H1 (cell line): Measurements from ENCODE around the gene CCDC154. TPM values are rescaled to one million over a fixed set of nuclear protein-coding genes. Genes with fewer than 3 reads are reported as not detected.

Experiments used
- CTCF ChIA-PET: fragments of 300-600 bp; sonication (Branson Sonifier 250); formaldehyde crosslinking; loops from one replicate; lab custom pipeline; 2021; ENCODE audit not compliant: partially characterized antibody; lab: Charles Lee
- POLR2A ChIA-PET: fragments of 300-600 bp; sonication (Branson Sonifier 250); formaldehyde crosslinking; loops from one replicate; lab custom pipeline; 2021; ENCODE audit warnings: inconsistent platforms; ENCODE audit not compliant: partially characterized antibody; lab: Charles Lee
- DNase-seq, 2 experiments: peaks; one replicate each; pipeline versions ENCODE4 v3.0.0 to v3.0.0-alpha.2; 2010 to 2022; ENCODE audit warnings: low spot score in 2 of 2, low read depth in 1 of 2, mixed read lengths in 1 of 2
- FAIRE-seq: peaks from 2 replicates; lab custom pipeline; 2011; peaks lifted over from hg19 to GRCh38; lab: Jason Lieb, UNC
- H2AFZ ChIP-seq: 2 replicates; pipeline ENCODE4 v1.8.1; 2012; ENCODE audit warnings: low read length, inconsistent platforms
- H2AK5ac ChIP-seq: 2 replicates; pipeline ENCODE4 v1.6.1; 2013; ENCODE audit warnings: low read depth, low read length
- H2BK120ac ChIP-seq: replicated peaks from 2 replicates; pipeline ENCODE3; 2013; ENCODE audit warnings: low read depth, low read length, inconsistent platforms
- H2BK12ac ChIP-seq: 2 replicates; pipeline ENCODE4 v1.6.1; 2013; ENCODE audit warnings: low read depth, low read length
- H2BK15ac ChIP-seq: 2 replicates; pipeline ENCODE4 v1.6.1; 2013; ENCODE audit warnings: low read length
- H2BK20ac ChIP-seq: 2 replicates; pipeline ENCODE4 v1.6.1; 2013; ENCODE audit warnings: low read length
- H2BK5ac ChIP-seq: 2 replicates; pipeline ENCODE4 v1.6.1; 2013; ENCODE audit warnings: low read depth, low read length
- H3K14ac ChIP-seq: 2 replicates; pipeline ENCODE4 v1.6.1; 2013; ENCODE audit warnings: inconsistent platforms; ENCODE audit not compliant: insufficient read length
- H3K18ac ChIP-seq: 2 replicates; pipeline ENCODE4 v1.6.1; 2013; ENCODE audit warnings: low read length; ENCODE audit errors: extremely low read depth
- H3K23ac ChIP-seq: 2 replicates; pipeline ENCODE4 v1.6.1; 2013; ENCODE audit warnings: inconsistent platforms; ENCODE audit not compliant: insufficient read length
- H3K23me2 ChIP-seq: 2 replicates; pipeline ENCODE4 v1.6.1; 2013; ENCODE audit warnings: low read depth, low read length
- H3K27ac ChIP-seq: 2 replicates; pipeline ENCODE4 v1.6.1; 2011; ENCODE audit warnings: low read depth, low read length, inconsistent platforms
- H3K27me3 ChIP-seq, 4 experiments: replicated peaks in 1 of 4; 1 replicate in 1 of 4; 2 replicates in 3 of 4; pipeline versions ENCODE4 v1.6.1 to v1.8.1; 2011 to 2013; ENCODE audit warnings: low read length in 3 of 4, mild to moderate bottlenecking in 3 of 4, inconsistent platforms in 2 of 4, mixed read lengths in 2 of 4, moderate library complexity in 1 of 4; ENCODE audit not compliant: control insufficient read depth in 3 of 4, insufficient read depth in 3 of 4; ENCODE audit errors: extremely low read depth in 1 of 4
- H3K36me3 ChIP-seq, 4 experiments: 2 replicates each; pipeline versions ENCODE4 v1.6.1 to v1.8.1; 2011 to 2013; ENCODE audit warnings: mild to moderate bottlenecking in 4 of 4, low read length in 3 of 4, moderate library complexity in 2 of 4, control low read depth in 1 of 4, inconsistent platforms in 1 of 4; ENCODE audit not compliant: insufficient read depth in 4 of 4, control insufficient read depth in 2 of 4
- H3K4ac ChIP-seq: replicated peaks from 2 replicates; pipeline ENCODE3; 2013; ENCODE audit warnings: low read length, low read depth, mixed read lengths, inconsistent platforms; ENCODE audit not compliant: insufficient read length
- H3K4me1 ChIP-seq, 4 experiments: replicated peaks in 1 of 4; 1 replicate in 1 of 4; 2 replicates in 3 of 4; pipeline versions ENCODE4 v1.6.1 to v1.8.1; 2011 to 2013; ENCODE audit warnings: low read length in 3 of 4, inconsistent platforms in 2 of 4, mixed read lengths in 1 of 4; ENCODE audit not compliant: insufficient read depth in 4 of 4, control insufficient read depth in 3 of 4
- H3K4me2 ChIP-seq, 2 experiments: 2 replicates each; pipeline versions ENCODE4 v1.6.1 to v1.8.1; 2011 to 2013; ENCODE audit warnings: low read depth in 2 of 2, low read length in 2 of 2, control low read depth in 1 of 2, inconsistent platforms in 1 of 2, mild to moderate bottlenecking in 1 of 2; ENCODE audit not compliant: insufficient read depth in 1 of 2
- H3K4me3 ChIP-seq, 4 experiments: fragments of 200-600, 300-600 bp in 1 of 4; sonication (generic), shearing (Covaris generic), sonication (Bioruptor Twin) in 1 of 4; 2 replicates each; pipeline versions ENCODE4 v1.5.1 to v1.8.1; 2011 to 2016; ENCODE audit warnings: low read length in 4 of 4, low read depth in 3 of 4, control low read depth in 2 of 4, inconsistent platforms in 2 of 4, mild to moderate bottlenecking in 2 of 4, mixed read lengths in 1 of 4, moderate library complexity in 1 of 4; ENCODE audit not compliant: insufficient read depth in 2 of 4; ENCODE audit errors: extremely low read depth in 1 of 4
- H3K56ac ChIP-seq: replicated peaks from 2 replicates; pipeline ENCODE3; 2013; ENCODE audit warnings: low read depth, mild to moderate bottlenecking, mixed read lengths, low read length, inconsistent platforms; ENCODE audit not compliant: insufficient read length
- H3K79me1 ChIP-seq: 2 replicates; pipeline ENCODE4 v1.6.1; 2013; ENCODE audit warnings: low read depth, low read length, control low read depth
- H3K79me2 ChIP-seq, 2 experiments: 2 replicates each; pipeline versions ENCODE4 v1.6.1 to v1.8.1; 2012 to 2013; ENCODE audit warnings: low read length in 2 of 2, mild to moderate bottlenecking in 2 of 2, inconsistent platforms in 1 of 2; ENCODE audit not compliant: insufficient read depth in 2 of 2, control insufficient read depth in 1 of 2
- H3K9ac ChIP-seq, 4 experiments: replicated peaks in 1 of 4; 1 replicate in 1 of 4; 2 replicates in 3 of 4; pipeline versions ENCODE4 v1.6.1 to v1.8.1; 2011 to 2013; ENCODE audit warnings: low read depth in 3 of 4, low read length in 3 of 4, control low read depth in 2 of 4, mild to moderate bottlenecking in 2 of 4, moderate library complexity in 2 of 4, inconsistent platforms in 1 of 4; ENCODE audit errors: extremely low read depth in 1 of 4
- H3K9me3 ChIP-seq, 2 experiments: 2 replicates each; pipeline versions ENCODE4 v1.6.1 to v1.8.1; 2012 to 2013; ENCODE audit warnings: mild to moderate bottlenecking in 2 of 2, moderate library complexity in 2 of 2, control low read depth in 1 of 2, inconsistent platforms in 1 of 2, low read depth in 1 of 2, low read length in 1 of 2, mixed read lengths in 1 of 2; ENCODE audit not compliant: insufficient read depth in 2 of 2
- H4K20me1 ChIP-seq, 2 experiments: replicated peaks in 1 of 2; 2 replicates each; pipeline versions ENCODE3 to v1.8.1; 2011 to 2013; ENCODE audit warnings: inconsistent platforms in 2 of 2, low read length in 2 of 2, mild to moderate bottlenecking in 1 of 2; ENCODE audit not compliant: insufficient read depth in 2 of 2, control insufficient read depth in 1 of 2
- H4K5ac ChIP-seq: 2 replicates; pipeline ENCODE4 v1.6.1; 2013; ENCODE audit warnings: low read length, low read depth, mixed read lengths, inconsistent platforms; ENCODE audit not compliant: insufficient read length
- H4K8ac ChIP-seq: 2 replicates; pipeline ENCODE4 v1.8.0; 2013; ENCODE audit warnings: mild to moderate bottlenecking, moderate library complexity, low read length, inconsistent platforms; ENCODE audit not compliant: insufficient read depth; ENCODE audit errors: extremely low read depth
- H4K91ac ChIP-seq: replicated peaks from 2 replicates; pipeline ENCODE3; 2013; ENCODE audit warnings: low read length, mixed read lengths, inconsistent platforms; ENCODE audit not compliant: insufficient read length
- EZH2 ChIP-seq: fragments of 200-600 bp; sonication (generic); IDR thresholded peaks from 2 replicates; pipeline ENCODE4 v1.7.1; 2012; ENCODE audit warnings: low read depth, mild to moderate bottlenecking, moderate library complexity, low read length, inconsistent platforms; ENCODE audit not compliant: severe bottlenecking
- KDM1A ChIP-seq: fragments of 200-600, 300-600 bp; sonication (generic); IDR thresholded peaks from 2 replicates; pipeline ENCODE4 v1.7.1; 2016; ENCODE audit warnings: mild to moderate bottlenecking, low read length, borderline replicate concordance
- POLR2AphosphoS5 ChIP-seq: IDR thresholded peaks from 2 replicates; pipeline ENCODE4 v1.6.1; 2011; ENCODE audit warnings: low read depth, low read length
- SRF ChIP-seq: IDR thresholded peaks from 2 replicates; pipeline ENCODE4 v1.6.1; 2011; ENCODE audit warnings: mild to moderate bottlenecking, low read depth, low read length, moderate library complexity
- WGBS, 2 experiments: shearing (Covaris generic) in 1 of 2; methylation state at CpG; one replicate each; pipeline versions ENCODE4 v1.1.6 to v1.1.7; 2013 to 2015; ENCODE audit warnings: low lambda C conversion rate in 2 of 2, mixed read lengths in 2 of 2, inconsistent platforms in 1 of 2, low coverage in 1 of 2, missing lambda C conversion rate in 1 of 2; ENCODE audit not compliant: insufficient replicate concordance in 2 of 2, insufficient coverage in 1 of 2, insufficient read length in 1 of 2; ENCODE audit errors: extremely low coverage in 1 of 2, missing lambda C conversion rate in 1 of 2; 5-methylcytosine and 5-hydroxymethylcytosine counted together
- long read RNA-seq, 2 experiments: library from RNA in 1 of 2; library from capped mRNA in 1 of 2; stranded (forward); transcript quantifications; one replicate each; pipeline ENCODE4 v2.0.0, GENCODE V29; 2021; ENCODE audit warnings: inconsistent platforms in 1 of 2
- polyA minus RNA-seq, 3 experiments: library from RNA; depleted of rRNA, polyadenylated mRNA; stranded (reverse); fragments of >200 nt; gene quantifications; 1 replicate in 2 of 3; 2 replicates in 1 of 3; pipeline ENCODE4 v1.2.3, GENCODE V29; 2011
- polyA plus RNA-seq, 7 experiments: library from polyadenylated mRNA; depleted of rRNA in 3 of 7; stranded (reverse) in 5 of 7; unstranded in 2 of 7; fragments of >200 nt in 5 of 7; fragments of 200-250 nt in 2 of 7; gene quantifications; 1 replicate in 5 of 7; 2 replicates in 1 of 7; 4 replicates in 1 of 7; pipeline versions ENCODE4 v1.2.1 to v1.2.3, GENCODE V29; 2011 to 2013; ENCODE audit warnings: missing spikeins in 2 of 7, mixed read lengths in 2 of 7
- total RNA-seq: library from RNA; stranded (reverse); fragmentation: NEBNext Ultra II Directional; extraction: Animal tissue kit (Norgen Biotek cat#: 25700); gene quantifications from 2 replicates; pipeline ENCODE4 v1.2.1, GENCODE V29; 2021
- TF ChIP-seq, protein P1 (sequence below): IDR thresholded peaks from 2 replicates; pipeline ENCODE4 v1.6.1; 2011; ENCODE audit warnings: low read length, improper control_type of control experiment

The CCDC154 gene, protein sequence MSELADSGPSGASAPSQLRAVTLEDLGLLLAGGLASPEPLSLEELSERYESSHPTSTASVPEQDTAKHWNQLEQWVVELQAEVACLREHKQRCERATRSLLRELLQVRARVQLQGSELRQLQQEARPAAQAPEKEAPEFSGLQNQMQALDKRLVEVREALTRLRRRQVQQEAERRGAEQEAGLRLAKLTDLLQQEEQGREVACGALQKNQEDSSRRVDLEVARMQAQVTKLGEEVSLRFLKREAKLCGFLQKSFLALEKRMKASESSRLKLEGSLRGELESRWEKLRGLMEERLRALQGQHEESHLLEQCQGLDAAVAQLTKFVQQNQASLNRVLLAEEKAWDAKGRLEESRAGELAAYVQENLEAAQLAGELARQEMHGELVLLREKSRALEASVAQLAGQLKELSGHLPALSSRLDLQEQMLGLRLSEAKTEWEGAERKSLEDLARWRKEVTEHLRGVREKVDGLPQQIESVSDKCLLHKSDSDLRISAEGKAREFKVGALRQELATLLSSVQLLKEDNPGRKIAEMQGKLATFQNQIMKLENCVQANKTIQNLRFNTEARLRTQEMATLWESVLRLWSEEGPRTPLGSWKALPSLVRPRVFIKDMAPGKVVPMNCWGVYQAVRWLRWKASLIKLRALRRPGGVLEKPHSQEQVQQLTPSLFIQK
- total RNA-seq, result 0.88 and 1.3 TPM in 2 replicates
- polyA plus RNA-seq (2011; rRNA removed), result 0.15 and 0.58 TPM in 2 replicates
- 0.56 TPM for polyA plus RNA-seq (2011; cell fraction: cytosol; rRNA removed)
- polyA plus RNA-seq (2011; cell fraction: nucleus; rRNA removed), result 2.4 TPM
- 0.43 to 1.3 TPM (median 0.79 TPM) in 4 replicates for polyA plus RNA-seq (2012, experiment 1 of 2)
- 0.05 TPM for polyA plus RNA-seq (2012, experiment 2 of 2)
- polyA plus RNA-seq (2013, experiment 1 of 2), result 0.16 TPM
- 0.13 TPM for polyA plus RNA-seq (2013, experiment 2 of 2)
- not detected in 2 replicates for polyA minus RNA-seq (2011; rRNA and poly(A)+ RNA removed)
- not detected for polyA minus RNA-seq (2011; cell fraction: cytosol; rRNA and poly(A)+ RNA removed)
- polyA minus RNA-seq (2011; cell fraction: nucleus; rRNA and poly(A)+ RNA removed), result not detected
- long read RNA-seq, experiment 1, result 0 reads
- long read RNA-seq, experiment 2, result 0 reads

DNA sequence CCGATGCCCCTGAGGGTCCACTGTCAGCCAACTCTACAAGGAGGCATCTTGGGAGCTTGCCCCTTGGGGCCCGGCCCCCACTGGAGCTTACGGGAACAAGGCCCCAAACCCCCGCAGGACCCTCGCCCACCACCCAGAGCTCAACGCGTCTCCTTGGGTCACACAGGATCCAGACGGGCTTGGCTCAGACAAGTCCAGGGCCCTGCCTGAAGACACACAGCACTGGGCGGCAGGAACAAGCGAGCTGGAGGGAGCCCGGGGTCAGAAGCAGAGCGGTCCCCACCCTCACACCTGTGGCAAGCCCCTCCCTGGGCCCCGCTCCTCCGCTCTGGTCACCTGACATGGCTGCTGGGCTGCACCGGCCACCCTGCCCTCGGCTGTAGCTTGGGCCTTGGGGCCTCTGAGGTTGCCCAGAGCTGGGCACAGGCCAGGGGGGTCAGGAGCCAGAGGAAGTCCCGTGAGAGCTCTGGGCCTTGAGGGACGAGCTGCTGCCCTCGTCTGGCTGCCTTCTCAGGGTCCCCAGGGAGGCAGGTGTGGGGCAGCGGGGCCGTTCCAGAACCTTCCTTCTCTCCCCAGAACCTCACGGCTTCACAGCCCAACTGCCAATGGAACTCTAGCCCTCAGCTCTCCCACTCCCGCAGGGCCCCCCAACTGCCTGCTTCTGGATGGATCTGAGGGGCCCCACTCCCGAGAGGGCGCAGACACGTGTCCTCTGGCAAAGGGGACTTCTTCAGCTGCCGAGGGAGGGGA lies at the start of gene CCDC154:
Gene CCDC154, minus strand, starts transcription at position 577 of the 750 bp plus-strand sequence. Its CDS starts 234 bp downstream, at position 343.
- Histone ChIP-seq H3K9me3 (no peaks in the 10 kb centered on the region), H2AFZ (no peak within 1 kb of the TSS), H3K27ac (no peak within 1 kb of the TSS; the same call in 1 of the 2 replicates), H3K9ac (no peak within 1 kb of the TSS), H4K20me1 (peaks cover 0 to 5% of the 10 kb centered on the region in 2 experiments), H4K91ac (no peak within 1 kb of the TSS), H3K4me2 (no peak within 1 kb of the TSS), H3K56ac (no peak within 1 kb of the TSS), H3K79me2 (no peaks in the 10 kb centered on the region), H3K79me1 (no peaks in the 10 kb centered on the region), H3K4ac (no peak within 1 kb of the TSS), H3K36me3 (peaks cover 0 to 21% (median 2%) of the 10 kb centered on the region in 4 experiments; a peak in 3 of 8 replicates), H2AK5ac (no peak within 1 kb of the TSS), H3K23me2 (no peaks in the 10 kb centered on the region), H3K27me3 (no peaks in the 10 kb centered on the region), H2BK120ac (no peak within 1 kb of the TSS), H2BK20ac (no peak within 1 kb of the TSS), H3K18ac (no peak within 1 kb of the TSS; the same call in 1 of the 2 replicates), H3K4me1 (no peaks in the 10 kb centered on the region; a peak in 1 of 7 replicates), H2BK15ac (no peak within 1 kb of the TSS), H4K5ac (no peak within 1 kb of the TSS), H3K14ac (no peak within 1 kb of the TSS), H3K4me3 (no peak within 1 kb of the TSS), H2BK5ac (no peak within 1 kb of the TSS), H3K23ac (no peak within 1 kb of the TSS), H2BK12ac (no peak within 1 kb of the TSS), H4K8ac (peak within 1 kb of the TSS; percentile 92)
- ChIA-PET POLR2A (interaction anchor here (0.9 to 2.0 kb wide), 10 partner anchors 9 to 71 kb away, joined by 3 to 7 read pairs (median 4); partner anchors contain the start of genes PERCC1 and TELO2), CTCF (interaction anchor here (1.0 to 3.9 kb wide), 7 partner anchors 10 to 95 kb away, joined by 3 to 20 read pairs (median 5); no protein-coding TSS in a partner anchor)
- no peak for FAIRE-seq
- 90% methylated on average over 19 of the region's 27 CpGs; no CpG with 5 or more reads in 1 of the 2 experiments for WGBS, 2 experiments
- DNase-seq, result no peak
- TF ChIP-seq KDM1A, result no peak
- TF ChIP-seq, protein P1, sequence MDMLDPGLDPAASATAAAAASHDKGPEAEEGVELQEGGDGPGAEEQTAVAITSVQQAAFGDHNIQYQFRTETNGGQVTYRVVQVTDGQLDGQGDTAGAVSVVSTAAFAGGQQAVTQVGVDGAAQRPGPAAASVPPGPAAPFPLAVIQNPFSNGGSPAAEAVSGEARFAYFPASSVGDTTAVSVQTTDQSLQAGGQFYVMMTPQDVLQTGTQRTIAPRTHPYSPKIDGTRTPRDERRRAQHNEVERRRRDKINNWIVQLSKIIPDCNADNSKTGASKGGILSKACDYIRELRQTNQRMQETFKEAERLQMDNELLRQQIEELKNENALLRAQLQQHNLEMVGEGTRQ, result 0 out of 2 replicates have a peak, but pooled peaks have one; percentile 9
- TF ChIP-seq SRF, result no peak
- TF ChIP-seq POLR2AphosphoS5, result 0 out of 2 replicates have a peak, but pooled peaks have one; percentile 20
- no peak for TF ChIP-seq EZH2
